ENCODE measurements around the gene AFAP1L2.

Gene AFAP1L2

GRCh38 chr10:114261076-114261475 is 143.2 kb downstream of the AFAP1L2 start:
- FAIRE-seq = no peak

GRCh38 chr10:114260366-114260765 is 143.9 kb downstream of the AFAP1L2 start:
- FAIRE-seq = no peak

DNA sequence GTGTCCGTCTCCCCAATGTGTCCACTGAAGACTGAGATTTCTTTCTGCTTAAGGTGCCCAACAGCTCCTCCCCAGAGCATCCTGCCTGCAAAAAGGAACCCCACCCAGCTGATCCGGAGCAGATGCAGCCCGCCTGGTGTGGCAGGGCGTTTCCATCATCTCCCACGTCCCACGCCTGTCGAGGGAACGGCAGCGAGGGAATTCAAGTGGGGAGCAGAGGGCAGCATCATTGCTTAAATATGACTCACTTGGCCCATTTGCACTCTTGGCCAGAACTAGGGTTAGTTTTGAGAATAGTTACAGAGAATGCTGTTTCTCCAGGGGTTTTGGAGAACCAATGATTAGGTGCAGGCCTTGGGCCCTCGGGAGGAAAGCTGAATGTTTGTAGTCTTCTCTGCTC is 144.5 kb downstream of the AFAP1L2 start:
- FAIRE-seq = no peak

- FAIRE-seq = peak; percentile 92
Measured at GRCh38 chr10:114258274-114258840, 145.9 kb downstream of the AFAP1L2 start.

GRCh38 chr10:114257498-114257897 is 146.8 kb downstream of the AFAP1L2 start:
- no peak for FAIRE-seq

DNA sequence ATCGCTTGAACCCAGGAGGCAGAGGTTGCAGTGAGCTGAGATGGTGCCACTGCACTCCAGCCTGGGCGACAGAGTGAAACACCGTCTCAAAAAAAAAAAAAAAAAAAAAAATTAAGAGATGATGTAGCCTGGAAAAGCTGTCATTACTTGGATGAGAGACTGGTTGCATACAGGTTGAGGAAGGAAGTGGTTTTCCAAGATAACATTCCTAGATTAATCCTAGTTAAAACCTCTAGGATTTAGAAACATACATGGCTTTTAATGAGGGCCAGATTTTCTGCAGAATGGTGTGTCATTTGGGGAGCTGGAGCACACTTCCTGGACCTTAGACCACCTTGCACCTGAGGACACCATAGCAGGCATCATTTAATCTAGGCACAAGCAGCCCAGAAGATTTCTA is 147.5 kb downstream of the AFAP1L2 start:
- FAIRE-seq = no peak

DNA sequence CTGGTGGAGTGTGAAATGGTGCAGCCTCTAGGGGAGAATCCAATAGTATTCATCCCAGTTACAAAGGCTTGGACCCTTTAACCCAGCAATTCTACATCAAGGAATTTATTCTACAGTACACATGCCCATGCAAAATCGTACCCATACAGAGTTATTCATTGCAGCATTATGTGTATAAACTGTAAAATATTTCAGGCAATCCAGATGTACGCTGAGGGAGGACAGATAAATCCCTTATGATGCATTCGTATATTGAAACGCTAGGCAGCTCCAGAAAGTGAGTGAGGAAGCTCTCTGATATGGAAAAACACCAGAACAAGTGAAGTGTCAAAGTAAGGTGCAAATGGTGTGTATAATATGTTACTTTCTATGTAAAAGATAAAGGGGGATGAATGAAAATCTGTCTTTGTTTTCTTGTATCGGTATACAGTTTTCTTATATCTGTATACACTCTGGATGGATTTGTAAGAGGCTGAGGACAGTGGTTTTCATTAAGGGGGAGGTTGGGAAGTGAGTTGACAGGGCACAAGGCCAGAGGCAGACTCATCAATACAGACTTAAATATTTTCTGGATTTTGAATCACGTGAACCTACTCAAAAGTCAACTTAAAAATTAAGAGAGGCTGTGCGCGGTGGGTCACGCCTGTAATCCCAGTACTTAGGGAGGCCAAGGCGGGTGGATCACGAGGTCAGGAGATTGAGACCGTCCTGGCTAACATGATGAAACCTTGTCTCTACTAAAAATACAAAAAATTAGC is 148.1 kb downstream of the AFAP1L2 start:
- no peak for FAIRE-seq

- no peak for FAIRE-seq
Measured at GRCh38 chr10:114255227-114255626, 149.1 kb downstream of the AFAP1L2 start.

DNA sequence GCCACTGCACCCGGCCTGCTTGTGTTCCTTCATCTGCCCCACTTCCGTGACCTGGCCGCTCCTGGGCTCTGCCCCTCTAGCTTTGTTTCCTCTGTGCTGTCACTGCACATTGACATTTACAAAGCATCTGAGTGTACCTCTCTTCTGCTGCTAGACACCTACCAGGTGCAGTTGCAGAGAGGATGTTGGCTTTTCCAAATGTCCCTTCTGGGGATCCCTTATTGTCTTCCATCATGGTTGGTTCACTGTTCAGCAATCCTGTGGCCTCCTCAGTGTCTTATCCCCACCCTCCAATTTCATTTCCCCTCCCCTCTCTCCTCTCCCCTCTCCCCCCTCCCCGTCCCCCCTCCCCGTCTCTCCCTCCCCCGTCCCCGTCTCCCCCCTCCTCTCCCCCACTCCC is 151.4 kb downstream of the AFAP1L2 start:
- FAIRE-seq = no peak

DNA sequence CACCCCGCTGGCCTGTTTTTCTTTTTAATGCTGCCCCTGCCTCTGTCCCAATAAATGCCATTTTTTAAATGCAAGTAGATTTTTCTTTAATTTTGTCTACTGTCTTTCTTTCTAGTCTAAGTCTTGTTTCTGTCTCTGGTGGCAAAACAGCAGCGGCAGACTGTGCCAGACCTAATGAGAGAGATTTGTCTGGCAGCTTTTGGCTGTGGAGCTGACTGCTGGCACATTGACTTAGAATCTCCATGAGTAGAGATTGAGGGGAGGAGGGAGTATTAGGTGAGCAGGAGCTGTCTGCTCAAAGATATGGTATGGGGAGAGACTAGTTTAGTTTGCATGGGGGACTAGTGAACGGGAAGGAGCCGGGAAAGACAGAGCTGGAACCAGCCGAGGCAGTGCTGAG is 152.2 kb downstream of the AFAP1L2 start:
- no peak for FAIRE-seq

GRCh38 chr10:114250716-114251115 is 153.6 kb downstream of the AFAP1L2 start:
- no peak for FAIRE-seq

GRCh38 chr10:114250236-114250635 is 154.1 kb downstream of the AFAP1L2 start:
- FAIRE-seq = no peak

- FAIRE-seq = no peak
Measured at GRCh38 chr10:114246679-114247305, 157.5 kb downstream of the AFAP1L2 start.

DNA sequence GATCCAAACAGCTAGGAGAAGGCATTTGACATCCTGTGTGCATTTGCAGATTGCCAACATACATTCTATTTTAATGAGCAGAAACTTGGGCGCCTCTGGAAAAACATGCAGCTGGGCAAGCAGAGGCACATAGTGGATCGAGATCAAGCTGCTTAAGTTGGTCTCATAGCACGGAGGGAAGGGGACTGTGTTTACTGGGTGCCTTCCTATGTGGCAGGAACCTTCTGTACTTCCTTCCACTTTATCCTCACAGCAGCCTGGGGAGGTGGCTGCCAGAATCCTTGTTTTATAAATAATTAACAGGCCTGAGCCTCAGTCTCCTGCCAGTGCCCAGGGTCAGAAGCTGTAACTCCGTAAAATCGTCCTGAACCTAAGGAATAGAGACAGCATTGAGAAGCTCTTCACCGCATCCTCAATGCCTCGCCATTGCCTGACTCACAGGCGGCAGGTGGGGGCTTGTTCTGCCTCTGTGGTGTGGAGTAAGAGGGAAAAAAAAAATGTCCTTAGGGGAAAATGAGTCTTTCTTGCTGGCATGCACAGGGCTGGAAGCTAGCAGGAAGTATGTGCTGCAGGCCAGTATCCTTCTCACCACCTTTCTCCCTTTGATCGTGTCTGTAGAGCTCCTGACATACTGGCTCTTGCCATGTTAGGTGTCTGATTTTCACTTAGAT is 159.0 kb downstream of the AFAP1L2 start:
- FAIRE-seq = no peak

All from endometrium (tissue), 2 donors.